OCI-M1 (cell line): ENCODE measurements around the gene DNPEP.
"Not testable (repeated sequence)": the region's sequence is repeated elsewhere in the genome, so short reads cannot be mapped to it uniquely, and the experiment has no call there.

ENCODE experiments used
- DNase-seq: peaks from one replicate; lab custom pipeline; 2025; lab: John Stamatoyannopoulos, UW

DNPEP gene

GRCh38 chr2:219419331-219420197, 31.9 kb upstream of the DNPEP start:
- peak; percentile 79 for DNase-seq

GRCh38 chr2:219419012-219419324, 31.3 kb upstream of the DNPEP start:
- DNase-seq = no peak

- DNase-seq = no peak
Measured at GRCh38 chr2:219418155-219419011, 30.7 kb upstream of the DNPEP start, which contains the start of gene DES. Gene DES (plus strand): TSS chr2:219418377. CDS start chr2:219418463, 86 bp downstream.

GRCh38 chr2:219417374-219417773, 29.7 kb upstream of the DNPEP start:
- no peak for DNase-seq

GRCh38 chr2:219416938-219417337, 29.2 kb upstream of the DNPEP start:
- no peak for DNase-seq

GRCh38 chr2:219416235-219416602, 28.5 kb upstream of the DNPEP start:
- DNase-seq = no peak

- DNase-seq = no peak
Measured at GRCh38 chr2:219415580-219416234, 28.0 kb upstream of the DNPEP start.

- DNase-seq = no peak
Measured at GRCh38 chr2:219414857-219415256, 27.1 kb upstream of the DNPEP start.

GRCh38 chr2:219410390-219410789, 22.7 kb upstream of the DNPEP start:
- DNase-seq = no peak

GRCh38 chr2:219409619-219410018, 21.9 kb upstream of the DNPEP start:
- DNase-seq = no peak

- no peak for DNase-seq
Measured at GRCh38 chr2:219408631-219409030, 20.9 kb upstream of the DNPEP start.

GRCh38 chr2:219408204-219408603, 20.5 kb upstream of the DNPEP start:
- no peak for DNase-seq

- DNase-seq = not testable (repeated sequence)
Measured at GRCh38 chr2:219407343-219407742, 19.6 kb upstream of the DNPEP start.

GRCh38 chr2:219406861-219407230, 19.1 kb upstream of the DNPEP start:
- DNase-seq = peak; percentile 29

- no peak for DNase-seq
Measured at GRCh38 chr2:219405958-219406860, 18.5 kb upstream of the DNPEP start.

- no peak for DNase-seq
Measured at GRCh38 chr2:219405451-219405850, 17.7 kb upstream of the DNPEP start.

GRCh38 chr2:219404954-219405353, 17.2 kb upstream of the DNPEP start:
- DNase-seq = no peak

- no peak for DNase-seq
Measured at GRCh38 chr2:219404291-219404910, 16.7 kb upstream of the DNPEP start.

GRCh38 chr2:219403861-219404260, 16.1 kb upstream of the DNPEP start:
- no peak for DNase-seq

- DNase-seq = peak; percentile 84
Measured at GRCh38 chr2:219402665-219403515, 15.2 kb upstream of the DNPEP start.
